Right renal cortex interstitium (tissue), 3 donors: ENCODE data around the gene AGBL4. TPM values are rescaled to one million over a fixed set of nuclear protein-coding genes. Genes with fewer than 3 reads are reported as not detected.

Source experiments
- DNase-seq, 3 donors: peaks; one replicate each; pipeline ENCODE4 v3.0.0-alpha.2; 2013; ENCODE audit warnings: low read depth in 3 of 3, low spot score in 2 of 3
- polyA plus RNA-seq, 3 donors: library from polyadenylated mRNA; unstranded; fragments of 120-200 nt; gene quantifications; one replicate each; pipeline ENCODE4 v1.2.1, GENCODE V29; 2013; ENCODE audit not compliant: insufficient read length in 3 of 3

AGBL4 gene
- polyA plus RNA-seq, 3 donors, result 1.1 to 1.3 (median 1.3) TPM

- DNase-seq, result no peak
Observed at GRCh38 chr1:48695161-48695560, 1328.6 kb downstream of the AGBL4 start.

- DNase-seq, result no peak
Observed at GRCh38 chr1:48693674-48694320, 1330.0 kb downstream of the AGBL4 start.

GRCh38 chr1:48693180-48693579 lies 1330.6 kb downstream of the AGBL4 start:
- no peak for DNase-seq

GRCh38 chr1:48692235-48692634 lies 1331.5 kb downstream of the AGBL4 start:
- DNase-seq, result no peak

- DNase-seq, result no peak
Observed at GRCh38 chr1:48691429-48692001, 1332.2 kb downstream of the AGBL4 start.

- no peak for DNase-seq
Observed at GRCh38 chr1:48688102-48688760, 1335.5 kb downstream of the AGBL4 start.

- peak in 1 of 3 donors; percentile 36 for DNase-seq
Observed at GRCh38 chr1:48687282-48688045, 1336.3 kb downstream of the AGBL4 start.

- no peak for DNase-seq
Observed at GRCh38 chr1:48686159-48686558, 1337.6 kb downstream of the AGBL4 start.

- no peak for DNase-seq
Observed at GRCh38 chr1:48684381-48684780, 1339.4 kb downstream of the AGBL4 start.

GRCh38 chr1:48683839-48684238 lies 1339.9 kb downstream of the AGBL4 start:
- no peak for DNase-seq

GRCh38 chr1:48681476-48682305 lies 1342.1 kb downstream of the AGBL4 start:
- DNase-seq, result no peak

GRCh38 chr1:48680411-48681035 lies 1343.2 kb downstream of the AGBL4 start:
- no peak for DNase-seq

GRCh38 chr1:48679859-48680258 lies 1343.9 kb downstream of the AGBL4 start:
- DNase-seq, result no peak

- DNase-seq, result no peak
Observed at GRCh38 chr1:48678710-48679505, 1344.8 kb downstream of the AGBL4 start.

GRCh38 chr1:48677306-48678287 lies 1346.2 kb downstream of the AGBL4 start:
- no peak for DNase-seq

GRCh38 chr1:48676822-48677221 lies 1346.9 kb downstream of the AGBL4 start:
- DNase-seq, result no peak

- no peak for DNase-seq
Observed at GRCh38 chr1:48676376-48676775, 1347.4 kb downstream of the AGBL4 start.

- DNase-seq, result no peak
Observed at GRCh38 chr1:48675251-48675650, 1348.5 kb downstream of the AGBL4 start.
